Liver (tissue), 9 donors: ENCODE data around the gene PPP4R1. TPM values are rescaled to one million over a fixed set of nuclear protein-coding genes. Genes with fewer than 3 reads are reported as not detected.

Source experiments
- DNase-seq: peaks from one replicate; pipeline ENCODE4 v3.0.0-alpha.2; 2017; ENCODE audit warnings: low spot score
- H3K27ac ChIP-seq, 2 donors: one replicate each; pipeline ENCODE4 v1.7.0; 2013; ENCODE audit warnings: inconsistent platforms in 2 of 2, low read length in 2 of 2, control low read depth in 1 of 2, low read depth in 1 of 2, mild to moderate bottlenecking in 1 of 2
- H3K27me3 ChIP-seq, 4 donors: one replicate each; pipeline versions ENCODE4 v1.6.1 to v1.7.0; 2013; ENCODE audit warnings: low read length in 3 of 4, inconsistent platforms in 1 of 4, mild to moderate bottlenecking in 1 of 4, moderate library complexity in 1 of 4; ENCODE audit not compliant: control insufficient read depth in 4 of 4, insufficient read depth in 4 of 4
- H3K36me3 ChIP-seq, 4 donors: one replicate each; pipeline versions ENCODE4 v1.6.1 to v1.7.0; 2013; ENCODE audit warnings: low read length in 3 of 4, mild to moderate bottlenecking in 3 of 4, low read depth in 1 of 4, moderate library complexity in 1 of 4; ENCODE audit not compliant: control insufficient read depth in 4 of 4, insufficient read depth in 3 of 4
- H3K4me1 ChIP-seq, 4 donors: one replicate each; pipeline versions ENCODE4 v1.6.1 to v1.7.0; 2013; ENCODE audit warnings: low read length in 3 of 4, mild to moderate bottlenecking in 3 of 4, moderate library complexity in 1 of 4; ENCODE audit not compliant: control insufficient read depth in 4 of 4, insufficient read depth in 4 of 4
- H3K4me3 ChIP-seq, 3 donors: one replicate each; pipeline versions ENCODE4 v1.6.1 to v1.7.0; 2013; ENCODE audit warnings: low read length in 3 of 3, control low read depth in 1 of 3, low read depth in 1 of 3, mild to moderate bottlenecking in 1 of 3
- H3K9ac ChIP-seq, 2 donors: one replicate each; pipeline ENCODE4 v1.7.0; 2013; ENCODE audit warnings: low read length in 2 of 2, mild to moderate bottlenecking in 2 of 2, moderate library complexity in 2 of 2, control low read depth in 1 of 2, low read depth in 1 of 2
- H3K9me3 ChIP-seq, 4 donors: one replicate each; pipeline versions ENCODE4 v1.6.1 to v1.7.0; 2013; ENCODE audit warnings: low read length in 3 of 4; ENCODE audit not compliant: control insufficient read depth in 4 of 4
- EGR1 ChIP-seq, 2 donors: IDR thresholded peaks; 2 replicates each; pipeline ENCODE4 v1.6.1; 2016 to 2018; ENCODE audit warnings: antibody characterized with exemption in 2 of 2, low read depth in 2 of 2
- FOXA1 ChIP-seq: IDR thresholded peaks from 2 replicates; pipeline ENCODE4 v1.6.1; 2016; ENCODE audit warnings: antibody characterized with exemption
- FOXA2 ChIP-seq: IDR thresholded peaks from 2 replicates; pipeline ENCODE4 v1.6.1; 2016; ENCODE audit warnings: antibody characterized with exemption
- GABPA ChIP-seq, 2 donors: IDR thresholded peaks in 1 of 2; conservative IDR thresholded peaks in 1 of 2; 2 replicates each; pipeline ENCODE4 v1.6.1; 2016; ENCODE audit warnings: antibody characterized with exemption in 2 of 2, mild to moderate bottlenecking in 1 of 2, moderate library complexity in 1 of 2
- HNF4A ChIP-seq, 2 donors: conservative IDR thresholded peaks; 2 replicates each; pipeline ENCODE4 v1.6.1; 2016; ENCODE audit warnings: antibody characterized with exemption in 2 of 2, mild to moderate bottlenecking in 2 of 2
- HNF4G ChIP-seq: IDR thresholded peaks from 2 replicates; pipeline ENCODE4 v1.6.1; 2016; ENCODE audit warnings: antibody characterized with exemption
- JUND ChIP-seq, 2 donors: IDR thresholded peaks; 2 replicates each; pipeline ENCODE4 v1.6.1; 2016; ENCODE audit warnings: antibody characterized with exemption in 2 of 2
- NR2F2 ChIP-seq: IDR thresholded peaks from 2 replicates; pipeline ENCODE4 v1.6.1; 2016; ENCODE audit warnings: antibody characterized with exemption
- RAD21 ChIP-seq, 2 donors: IDR thresholded peaks; 2 replicates each; pipeline ENCODE4 v1.6.1; 2016; ENCODE audit warnings: antibody characterized with exemption in 2 of 2, mild to moderate bottlenecking in 2 of 2
- RXRA ChIP-seq, 2 donors: IDR thresholded peaks; 2 replicates each; pipeline ENCODE4 v1.6.1; 2017 to 2018; ENCODE audit warnings: antibody characterized with exemption in 2 of 2, mild to moderate bottlenecking in 1 of 2
- SP1 ChIP-seq: IDR thresholded peaks from 2 replicates; pipeline ENCODE4 v1.6.1; 2018; ENCODE audit warnings: antibody characterized with exemption, mild to moderate bottlenecking
- TAF1 ChIP-seq: conservative IDR thresholded peaks from 2 replicates; pipeline ENCODE4 v1.6.1; 2016; ENCODE audit warnings: antibody characterized with exemption, mild to moderate bottlenecking
- YY1 ChIP-seq: IDR thresholded peaks from 2 replicates; pipeline ENCODE4 v1.6.1; 2016; ENCODE audit warnings: antibody characterized with exemption, mild to moderate bottlenecking
- WGBS: extraction: QIAGEN DNeasy Blood & Tissue Kit; methylation state at CpG from one replicate; pipeline ENCODE4 v1.1.7; 2013; 5-methylcytosine and 5-hydroxymethylcytosine counted together
- polyA plus RNA-seq, 2 donors: library from polyadenylated mRNA; stranded (reverse) in 1 of 2; unstranded in 1 of 2; fragments of 200-250 nt in 1 of 2; fragments of >200 nt in 1 of 2; fragmentation: Nextera tagmentation in 1 of 2; extraction: Ambion mirVana in 1 of 2; gene quantifications; one replicate each; pipeline versions ENCODE4 v1.2.1 to v1.2.3, GENCODE V29; 2013 to 2015
- total RNA-seq, 2 donors: library from RNA; depleted of rRNA; stranded (reverse); fragments of >200 nt; gene quantifications; one replicate each; pipeline ENCODE4 v1.2.3, GENCODE V29; 2014
- TF ChIP-seq, protein P1 (sequence below): IDR thresholded peaks from 2 replicates; pipeline ENCODE4 v1.6.1; 2016; ENCODE audit warnings: antibody characterized with exemption
- TF ChIP-seq, protein P2 (sequence below): fragments of 150-350 bp; IDR thresholded peaks from 2 replicates; pipeline ENCODE4 v1.5.1; 2017; ENCODE audit warnings: improper control_type of control experiment, low read depth, low read length; ENCODE audit not compliant: missing input control
- TF ChIP-seq, protein P3 (sequence below): IDR thresholded peaks from 2 replicates; pipeline ENCODE4 v1.6.1; 2016; ENCODE audit warnings: antibody characterized with exemption, mild to moderate bottlenecking
- TF ChIP-seq, protein P4 (sequence below): IDR thresholded peaks from 2 replicates; pipeline ENCODE4 v1.6.1; 2016; ENCODE audit warnings: antibody characterized with exemption
- TF ChIP-seq, protein P5 (sequence below): IDR thresholded peaks from 2 replicates; pipeline ENCODE4 v1.6.1; 2016; ENCODE audit warnings: antibody characterized with exemption
- donor health status: healthy.
- donor health status: healthy.
- donor health status: healthy.
- donor health status: healthy.
- donor health status: healthy.

The PPP4R1 gene
- total and polyA plus RNA-seq, 4 donors, result 11.7 to 50.8 (median 22.8) TPM

DNA sequence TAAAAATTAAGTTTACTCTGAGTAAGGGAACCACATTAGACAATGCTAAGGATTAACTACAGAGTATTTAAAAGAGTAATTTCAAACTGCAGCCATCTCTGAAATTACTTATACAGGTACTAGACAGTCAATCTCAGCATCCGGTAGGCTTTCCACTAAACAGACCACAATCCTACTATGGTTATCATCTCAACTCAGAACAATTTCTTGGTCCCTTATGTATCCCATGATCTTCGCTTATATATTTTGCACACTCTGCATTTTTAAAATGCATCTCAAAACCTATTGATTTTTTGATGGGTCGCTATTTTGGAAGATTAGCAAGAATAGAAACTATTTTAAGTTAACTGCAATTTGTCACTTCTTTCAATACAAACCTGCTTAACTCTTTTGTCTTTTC, 1.4 kb downstream of the PPP4R1 start:
- DNase-seq, result no peak
- 50% methylated on average over 3 of the region's 3 CpGs for WGBS
- Histone ChIP-seq H3K27ac (peak overlapping the region in 1 of 2 donors; percentile 91), H3K27me3 (no peaks in the 10 kb centered on the region), H3K9ac (peak overlapping the region; percentile 68 to 75), H3K4me1 (peaks cover 10 to 41% (median 24%) of the 10 kb centered on the region in 4 donors), H3K9me3 (no peaks in the 10 kb centered on the region), H3K36me3 (no peaks in the 10 kb centered on the region), H3K4me3 (peak overlapping the region in 1 of 3 donors; percentile 91)
- TF ChIP-seq, protein P1, sequence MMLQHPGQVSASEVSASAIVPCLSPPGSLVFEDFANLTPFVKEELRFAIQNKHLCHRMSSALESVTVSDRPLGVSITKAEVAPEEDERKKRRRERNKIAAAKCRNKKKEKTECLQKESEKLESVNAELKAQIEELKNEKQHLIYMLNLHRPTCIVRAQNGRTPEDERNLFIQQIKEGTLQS, result no peak
- no peak for TF ChIP-seq TAF1
- no peak for TF ChIP-seq EGR1 (IDR thresholded peaks at IDR 0.05; ENCODE audit: low read depth in 2 of 2)
- TF ChIP-seq, protein P2, sequence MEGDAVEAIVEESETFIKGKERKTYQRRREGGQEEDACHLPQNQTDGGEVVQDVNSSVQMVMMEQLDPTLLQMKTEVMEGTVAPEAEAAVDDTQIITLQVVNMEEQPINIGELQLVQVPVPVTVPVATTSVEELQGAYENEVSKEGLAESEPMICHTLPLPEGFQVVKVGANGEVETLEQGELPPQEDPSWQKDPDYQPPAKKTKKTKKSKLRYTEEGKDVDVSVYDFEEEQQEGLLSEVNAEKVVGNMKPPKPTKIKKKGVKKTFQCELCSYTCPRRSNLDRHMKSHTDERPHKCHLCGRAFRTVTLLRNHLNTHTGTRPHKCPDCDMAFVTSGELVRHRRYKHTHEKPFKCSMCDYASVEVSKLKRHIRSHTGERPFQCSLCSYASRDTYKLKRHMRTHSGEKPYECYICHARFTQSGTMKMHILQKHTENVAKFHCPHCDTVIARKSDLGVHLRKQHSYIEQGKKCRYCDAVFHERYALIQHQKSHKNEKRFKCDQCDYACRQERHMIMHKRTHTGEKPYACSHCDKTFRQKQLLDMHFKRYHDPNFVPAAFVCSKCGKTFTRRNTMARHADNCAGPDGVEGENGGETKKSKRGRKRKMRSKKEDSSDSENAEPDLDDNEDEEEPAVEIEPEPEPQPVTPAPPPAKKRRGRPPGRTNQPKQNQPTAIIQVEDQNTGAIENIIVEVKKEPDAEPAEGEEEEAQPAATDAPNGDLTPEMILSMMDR, result no peak
- no peak for TF ChIP-seq FOXA1
- no peak for TF ChIP-seq NR2F2
- TF ChIP-seq, protein P3, sequence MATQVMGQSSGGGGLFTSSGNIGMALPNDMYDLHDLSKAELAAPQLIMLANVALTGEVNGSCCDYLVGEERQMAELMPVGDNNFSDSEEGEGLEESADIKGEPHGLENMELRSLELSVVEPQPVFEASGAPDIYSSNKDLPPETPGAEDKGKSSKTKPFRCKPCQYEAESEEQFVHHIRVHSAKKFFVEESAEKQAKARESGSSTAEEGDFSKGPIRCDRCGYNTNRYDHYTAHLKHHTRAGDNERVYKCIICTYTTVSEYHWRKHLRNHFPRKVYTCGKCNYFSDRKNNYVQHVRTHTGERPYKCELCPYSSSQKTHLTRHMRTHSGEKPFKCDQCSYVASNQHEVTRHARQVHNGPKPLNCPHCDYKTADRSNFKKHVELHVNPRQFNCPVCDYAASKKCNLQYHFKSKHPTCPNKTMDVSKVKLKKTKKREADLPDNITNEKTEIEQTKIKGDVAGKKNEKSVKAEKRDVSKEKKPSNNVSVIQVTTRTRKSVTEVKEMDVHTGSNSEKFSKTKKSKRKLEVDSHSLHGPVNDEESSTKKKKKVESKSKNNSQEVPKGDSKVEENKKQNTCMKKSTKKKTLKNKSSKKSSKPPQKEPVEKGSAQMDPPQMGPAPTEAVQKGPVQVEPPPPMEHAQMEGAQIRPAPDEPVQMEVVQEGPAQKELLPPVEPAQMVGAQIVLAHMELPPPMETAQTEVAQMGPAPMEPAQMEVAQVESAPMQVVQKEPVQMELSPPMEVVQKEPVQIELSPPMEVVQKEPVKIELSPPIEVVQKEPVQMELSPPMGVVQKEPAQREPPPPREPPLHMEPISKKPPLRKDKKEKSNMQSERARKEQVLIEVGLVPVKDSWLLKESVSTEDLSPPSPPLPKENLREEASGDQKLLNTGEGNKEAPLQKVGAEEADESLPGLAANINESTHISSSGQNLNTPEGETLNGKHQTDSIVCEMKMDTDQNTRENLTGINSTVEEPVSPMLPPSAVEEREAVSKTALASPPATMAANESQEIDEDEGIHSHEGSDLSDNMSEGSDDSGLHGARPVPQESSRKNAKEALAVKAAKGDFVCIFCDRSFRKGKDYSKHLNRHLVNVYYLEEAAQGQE, result no peak
- no peak for TF ChIP-seq SP1
- TF ChIP-seq JUND (IDR thresholded peaks at IDR 0.05), result no peak
- no peak for TF ChIP-seq GABPA (IDR thresholded peaks at IDR 0.05 in 1 of 2, conservative IDR thresholded peaks at IDR 0.05 in 1 of 2)
- TF ChIP-seq HNF4G, result no peak
- TF ChIP-seq RXRA (IDR thresholded peaks at IDR 0.05), result no peak
- TF ChIP-seq, protein P4, sequence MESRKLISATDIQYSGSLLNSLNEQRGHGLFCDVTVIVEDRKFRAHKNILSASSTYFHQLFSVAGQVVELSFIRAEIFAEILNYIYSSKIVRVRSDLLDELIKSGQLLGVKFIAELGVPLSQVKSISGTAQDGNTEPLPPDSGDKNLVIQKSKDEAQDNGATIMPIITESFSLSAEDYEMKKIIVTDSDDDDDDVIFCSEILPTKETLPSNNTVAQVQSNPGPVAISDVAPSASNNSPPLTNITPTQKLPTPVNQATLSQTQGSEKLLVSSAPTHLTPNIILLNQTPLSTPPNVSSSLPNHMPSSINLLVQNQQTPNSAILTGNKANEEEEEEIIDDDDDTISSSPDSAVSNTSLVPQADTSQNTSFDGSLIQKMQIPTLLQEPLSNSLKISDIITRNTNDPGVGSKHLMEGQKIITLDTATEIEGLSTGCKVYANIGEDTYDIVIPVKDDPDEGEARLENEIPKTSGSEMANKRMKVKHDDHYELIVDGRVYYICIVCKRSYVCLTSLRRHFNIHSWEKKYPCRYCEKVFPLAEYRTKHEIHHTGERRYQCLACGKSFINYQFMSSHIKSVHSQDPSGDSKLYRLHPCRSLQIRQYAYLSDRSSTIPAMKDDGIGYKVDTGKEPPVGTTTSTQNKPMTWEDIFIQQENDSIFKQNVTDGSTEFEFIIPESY, result no peak
- TF ChIP-seq, protein P5, sequence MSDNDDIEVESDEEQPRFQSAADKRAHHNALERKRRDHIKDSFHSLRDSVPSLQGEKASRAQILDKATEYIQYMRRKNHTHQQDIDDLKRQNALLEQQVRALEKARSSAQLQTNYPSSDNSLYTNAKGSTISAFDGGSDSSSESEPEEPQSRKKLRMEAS, result no peak
- no peak for TF ChIP-seq FOXA2
- no peak for TF ChIP-seq HNF4A (conservative IDR thresholded peaks at IDR 0.05)
- TF ChIP-seq RAD21 (IDR thresholded peaks at IDR 0.05), result no peak
- TF ChIP-seq YY1, result no peak
